WTC11 (cell line): Measurements from ENCODE around the gene CLDN3. TPM values are rescaled to one million over a fixed set of nuclear protein-coding genes. Genes with fewer than 3 reads are reported as not detected.

Source experiments
- ATAC-seq: fragments of 200-7000 bp; cut with Tn5 transposase; 2 replicates; pipeline ENCODE4 v1.10.0; 2021; ENCODE audit warnings: mild to moderate bottlenecking, moderate library complexity
- CTCF ChIA-PET: fragments of 300-600 bp; sonication (Branson Sonifier 250); formaldehyde crosslinking; loops from one replicate; lab custom pipeline; 2021; ENCODE audit warnings: antibody characterized with exemption; lab: Charles Lee
- POLR2A ChIA-PET: fragments of 350-600 bp; sonication (Branson Sonifier 250); formaldehyde crosslinking; loops from one replicate; lab custom pipeline; 2021; ENCODE audit warnings: antibody characterized with exemption; lab: Charles Lee
- DNase-seq: peaks from one replicate; pipeline ENCODE4 v3.0.0; 2021; ENCODE audit warnings: low spot score
- H3K27ac Mint-ChIP-seq: 2 replicates; pipeline ENCODE4 v1.8.0; 2021; ENCODE audit warnings: mixed read lengths
- H3K27me3 Mint-ChIP-seq: 2 replicates; pipeline ENCODE4 v1.8.0; 2021; ENCODE audit warnings: low read depth, mild to moderate bottlenecking, moderate library complexity, mixed read lengths
- H3K36me3 Mint-ChIP-seq: 2 replicates; pipeline ENCODE4 v1.8.0; 2021; ENCODE audit warnings: mixed read lengths
- H3K4me1 Mint-ChIP-seq: 2 replicates; pipeline ENCODE4 v1.8.0; 2022; ENCODE audit warnings: mixed read lengths
- H3K4me3 Mint-ChIP-seq: 2 replicates; pipeline ENCODE4 v1.8.0; 2021; ENCODE audit warnings: mild to moderate bottlenecking, moderate library complexity, mixed read lengths
- H3K9me3 Mint-ChIP-seq: 2 replicates; pipeline ENCODE4 v1.8.0; 2021; ENCODE audit warnings: mixed read lengths
- ELF4 ChIP-seq: sonication (generic); formaldehyde crosslinking; IDR thresholded peaks from 2 replicates; pipeline ENCODE4 v1.8.1; 2022; ENCODE audit warnings: low read depth, mild to moderate bottlenecking, moderate library complexity, missing genetic modification reagents
- FOXJ3 ChIP-seq: sonication (generic); formaldehyde crosslinking; IDR thresholded peaks from 2 replicates; pipeline ENCODE4 v1.9.0; 2021; ENCODE audit warnings: missing genetic modification reagents, mild to moderate bottlenecking, borderline replicate concordance
- GRHL2 ChIP-seq: fragments of 250-450 bp; sonication (Bioruptor Pico); IDR thresholded peaks from 2 replicates; pipeline ENCODE4 v1.8.0; 2022; ENCODE audit warnings: mild to moderate bottlenecking, moderate library complexity; ENCODE audit not compliant: insufficient replicate concordance, severe bottlenecking
- KAT7 ChIP-seq: sonication (generic); formaldehyde crosslinking; IDR thresholded peaks from 2 replicates; pipeline ENCODE4 v1.8.1; 2023; ENCODE audit warnings: missing genetic modification reagents, mild to moderate bottlenecking, borderline replicate concordance
- PRDM15 ChIP-seq: sonication (generic); formaldehyde crosslinking; IDR thresholded peaks from 2 replicates; pipeline ENCODE4 v1.8.0; 2022; ENCODE audit warnings: missing genetic modification reagents
- SMAD4 ChIP-seq: sonication (generic); formaldehyde crosslinking; IDR thresholded peaks from 2 replicates; pipeline ENCODE4 v1.8.0; 2022; ENCODE audit warnings: mild to moderate bottlenecking, missing genetic modification reagents
- SP1 ChIP-seq: sonication (generic); formaldehyde crosslinking; conservative IDR thresholded peaks from 2 replicates; pipeline ENCODE4 v1.8.1; 2022; ENCODE audit warnings: missing genetic modification reagents
- ZBTB43 ChIP-seq: sonication (generic); formaldehyde crosslinking; IDR thresholded peaks from 2 replicates; pipeline ENCODE4 v1.8.1; 2023; ENCODE audit warnings: mild to moderate bottlenecking, missing genetic modification reagents
- ZNF263 ChIP-seq: sonication (generic); formaldehyde crosslinking; IDR thresholded peaks from 2 replicates; pipeline ENCODE4 v1.8.1; 2022; ENCODE audit warnings: low read depth, mild to moderate bottlenecking, moderate library complexity, missing genetic modification reagents
- total RNA-seq: library from RNA; stranded (reverse); gene quantifications from 3 replicates; pipeline ENCODE4 v1.2.3, GENCODE V29; 2021
- TF ChIP-seq, protein P1 (sequence below): sonication (generic); formaldehyde crosslinking; IDR thresholded peaks from 2 replicates; pipeline ENCODE4 v1.8.0; 2022; ENCODE audit warnings: mild to moderate bottlenecking, missing genetic modification reagents
- TF ChIP-seq, protein P2 (sequence below): sonication (generic); formaldehyde crosslinking; conservative IDR thresholded peaks from 2 replicates; pipeline ENCODE4 v1.8.1; 2023; ENCODE audit warnings: mild to moderate bottlenecking, low read depth, missing genetic modification reagents, moderate library complexity

Gene CLDN3
- total RNA-seq, 1 experiment from 2014 or later: 20.7 TPM

GRCh38 chr7:73809467-73809951 lies 39.4 kb upstream of the CLDN3 start:
- ChIA-PET CTCF (interaction anchor here (1.9 to 4.1 kb wide), 6 partner anchors 17 to 106 kb away, joined by 5 to 48 read pairs (median 30); partner anchors contain the start of gene METTL27), POLR2A (interaction anchor here (1.0 to 1.3 kb wide), 2 partner anchors 34 to 45 kb away, joined by 3 to 4 read pairs; no protein-coding TSS in a partner anchor)
- TF ChIP-seq KAT7 (no peak), PRDM15 (no peak), FOXJ3 (CRISPR knock-in tag) (no peak)
- peaks cover 4% of the 10 kb centered on the region; the same call in 1 of the 2 replicates for H3K9me3 Mint-ChIP-seq
- no peaks in the 10 kb centered on the region; the same call in 1 of the 2 replicates for H3K36me3 Mint-ChIP-seq
- no peak overlapping the region for H3K27ac Mint-ChIP-seq
- no peaks in the 10 kb centered on the region; the same call in 1 of the 2 replicates for H3K27me3 Mint-ChIP-seq
- DNase-seq (no peak), ATAC-seq (no peak)
- H3K4me1 Mint-ChIP-seq: peaks cover 8% of the 10 kb centered on the region
- H3K4me3 Mint-ChIP-seq: no peak overlapping the region

DNA sequence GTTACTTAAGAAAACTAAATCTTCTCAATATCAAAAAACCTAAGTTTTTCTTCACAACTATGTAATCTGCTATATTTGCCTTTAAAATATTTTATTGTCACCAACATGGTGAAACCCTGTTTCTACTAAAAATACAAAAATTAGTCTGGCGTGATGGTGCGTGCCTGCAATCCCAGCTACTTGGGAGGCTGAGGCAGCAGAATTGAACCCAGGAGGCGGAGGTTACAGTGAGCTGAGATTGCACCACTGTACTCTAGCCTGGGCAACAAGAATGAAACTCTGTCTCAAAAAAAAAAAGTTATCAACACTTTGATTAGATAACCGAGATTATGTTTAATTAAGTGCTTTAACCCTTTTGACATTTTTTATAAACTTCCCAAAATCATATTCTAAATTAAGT lies 32.4 kb upstream of the CLDN3 start:
- Mint-ChIP-seq H3K9me3 (no peaks in the 10 kb centered on the region), H3K27ac (no peak overlapping the region), H3K36me3 (peaks cover 5% of the 10 kb centered on the region; the same call in 1 of the 2 replicates), H3K4me1 (peaks cover 7% of the 10 kb centered on the region), H3K4me3 (no peak overlapping the region), H3K27me3 (peaks cover 6% of the 10 kb centered on the region)
- ChIA-PET CTCF (interaction anchor here (0.9 to 1.2 kb wide), 2 partner anchors 8 to 9 kb away, joined by 3 to 4 read pairs; no protein-coding TSS in a partner anchor), POLR2A (no interaction called here)
- DNase-seq: no peak
- TF ChIP-seq SP1 (CRISPR knock-in tag) (no peak), ELF4 (CRISPR knock-in tag) (no peak), SMAD4 (no peak)
- TF ChIP-seq, protein P1, sequence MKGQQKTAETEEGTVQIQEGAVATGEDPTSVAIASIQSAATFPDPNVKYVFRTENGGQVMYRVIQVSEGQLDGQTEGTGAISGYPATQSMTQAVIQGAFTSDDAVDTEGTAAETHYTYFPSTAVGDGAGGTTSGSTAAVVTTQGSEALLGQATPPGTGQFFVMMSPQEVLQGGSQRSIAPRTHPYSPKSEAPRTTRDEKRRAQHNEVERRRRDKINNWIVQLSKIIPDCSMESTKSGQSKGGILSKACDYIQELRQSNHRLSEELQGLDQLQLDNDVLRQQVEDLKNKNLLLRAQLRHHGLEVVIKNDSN (CRISPR knock-in tag): no peak
- ATAC-seq: no peak

DNA sequence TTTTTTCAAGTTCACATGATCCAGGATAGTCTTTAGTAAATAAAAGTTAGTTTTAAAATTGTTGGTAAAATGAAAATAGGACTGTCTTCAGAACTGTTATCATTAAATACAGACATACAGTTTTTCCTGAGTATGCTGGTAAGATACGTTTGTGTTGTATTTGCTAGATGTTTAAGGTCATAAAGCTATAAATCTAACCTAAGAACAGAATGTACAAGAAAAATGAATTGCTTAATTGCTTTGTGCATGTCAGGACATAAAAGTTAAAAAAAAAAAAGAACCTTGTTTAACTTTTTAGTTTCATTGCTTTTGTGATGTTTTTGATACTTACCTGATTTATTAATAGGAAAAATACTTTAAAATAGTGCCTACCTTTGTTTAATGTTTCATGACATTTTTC lies 31.5 kb upstream of the CLDN3 start:
- Mint-ChIP-seq H3K36me3 (peaks cover 5% of the 10 kb centered on the region; the same call in 1 of the 2 replicates), H3K27ac (no peak overlapping the region), H3K27me3 (peaks cover 6% of the 10 kb centered on the region), H3K9me3 (no peaks in the 10 kb centered on the region), H3K4me1 (peaks cover 7% of the 10 kb centered on the region), H3K4me3 (no peak overlapping the region)
- POLR2A ChIA-PET: no interaction called here
- no peak for ATAC-seq
- TF ChIP-seq ZNF263 (CRISPR knock-in tag) (no peak), PRDM15 (no peak), GRHL2 (no peak), ZBTB43 (CRISPR knock-in tag) (no peak)
- TF ChIP-seq, protein P2, sequence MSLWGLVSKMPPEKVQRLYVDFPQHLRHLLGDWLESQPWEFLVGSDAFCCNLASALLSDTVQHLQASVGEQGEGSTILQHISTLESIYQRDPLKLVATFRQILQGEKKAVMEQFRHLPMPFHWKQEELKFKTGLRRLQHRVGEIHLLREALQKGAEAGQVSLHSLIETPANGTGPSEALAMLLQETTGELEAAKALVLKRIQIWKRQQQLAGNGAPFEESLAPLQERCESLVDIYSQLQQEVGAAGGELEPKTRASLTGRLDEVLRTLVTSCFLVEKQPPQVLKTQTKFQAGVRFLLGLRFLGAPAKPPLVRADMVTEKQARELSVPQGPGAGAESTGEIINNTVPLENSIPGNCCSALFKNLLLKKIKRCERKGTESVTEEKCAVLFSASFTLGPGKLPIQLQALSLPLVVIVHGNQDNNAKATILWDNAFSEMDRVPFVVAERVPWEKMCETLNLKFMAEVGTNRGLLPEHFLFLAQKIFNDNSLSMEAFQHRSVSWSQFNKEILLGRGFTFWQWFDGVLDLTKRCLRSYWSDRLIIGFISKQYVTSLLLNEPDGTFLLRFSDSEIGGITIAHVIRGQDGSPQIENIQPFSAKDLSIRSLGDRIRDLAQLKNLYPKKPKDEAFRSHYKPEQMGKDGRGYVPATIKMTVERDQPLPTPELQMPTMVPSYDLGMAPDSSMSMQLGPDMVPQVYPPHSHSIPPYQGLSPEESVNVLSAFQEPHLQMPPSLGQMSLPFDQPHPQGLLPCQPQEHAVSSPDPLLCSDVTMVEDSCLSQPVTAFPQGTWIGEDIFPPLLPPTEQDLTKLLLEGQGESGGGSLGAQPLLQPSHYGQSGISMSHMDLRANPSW: no peak
- CTCF ChIA-PET: interaction anchor here (0.9 kb wide), 1 partner anchor 9 kb away, joined by 3 read pairs; no protein-coding TSS in a partner anchor
- DNase-seq: no peak
